ENCODE data around the gene HNRNPK.

DNA sequence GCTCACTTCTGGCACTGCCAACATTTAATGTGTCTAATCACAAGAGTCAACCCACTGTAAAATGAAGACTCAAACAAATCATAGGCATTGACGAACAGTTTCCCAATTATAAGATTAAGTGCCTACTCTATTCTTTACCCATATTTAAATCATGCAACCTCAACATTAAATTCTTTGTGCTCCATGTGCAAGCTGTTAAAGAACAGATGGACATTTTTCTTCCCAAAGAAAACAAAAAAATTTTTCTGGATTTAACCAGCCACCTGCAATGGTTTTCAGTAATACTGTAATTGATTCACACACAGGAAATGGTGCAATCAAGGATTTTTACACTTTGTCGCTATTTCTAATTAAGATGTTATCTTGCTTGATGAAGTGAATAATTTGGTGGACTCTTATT is 3.6 kb downstream of the HNRNPK start:
- no peak for TF ChIP-seq CTCF (IDR thresholded peaks at IDR 0.05)
- no peak for TF ChIP-seq POLR2A (IDR thresholded peaks at IDR 0.05; ENCODE audit: low read depth)

All from esophagus muscularis mucosa (tissue), 3 donors.